OCI-LY1 (cell line): ENCODE measurements around the gene NOTCH4.

Source experiments
- H2AFZ ChIP-seq: fragments of 200-600 bp; sonication (generic), shearing (Covaris generic); 2 replicates; pipeline ENCODE4 v1.6.0; 2014; ENCODE audit warnings: antibody characterized with exemption, mild to moderate bottlenecking, low read length
- H3F3A ChIP-seq: fragments of 200-600 bp; sonication (generic), shearing (Covaris generic); 2 replicates; pipeline ENCODE4 v1.6.0; 2014; ENCODE audit warnings: mild to moderate bottlenecking, antibody characterized with exemption, low read length, moderate library complexity; ENCODE audit not compliant: insufficient read depth
- H3K27ac ChIP-seq: fragments of 200-600 bp; sonication (generic); 2 replicates; pipeline ENCODE4 v1.5.1; 2014; ENCODE audit warnings: low read length, mixed run types, mild to moderate bottlenecking, low read depth; ENCODE audit not compliant: poor library complexity, severe bottlenecking
- H3K27me3 ChIP-seq: fragments of 200-600 bp; sonication (generic); 2 replicates; pipeline ENCODE4 v1.6.0; 2014; ENCODE audit warnings: antibody characterized with exemption, mild to moderate bottlenecking, low read length, moderate library complexity; ENCODE audit not compliant: insufficient read depth
- H3K36me3 ChIP-seq: fragments of 200-600 bp; sonication (generic); 2 replicates; pipeline ENCODE4 v1.6.1; 2014; ENCODE audit warnings: mild to moderate bottlenecking, antibody characterized with exemption, low read length, moderate library complexity, mixed read lengths; ENCODE audit not compliant: insufficient read depth
- H3K4me1 ChIP-seq: fragments of 200-600 bp; sonication (generic); 2 replicates; pipeline ENCODE4 v1.5.1; 2014; ENCODE audit warnings: mild to moderate bottlenecking, low read length, moderate library complexity; ENCODE audit not compliant: insufficient read depth, severe bottlenecking
- H3K4me2 ChIP-seq: fragments of 200-600 bp; sonication (generic), shearing (Covaris generic); 2 replicates; pipeline ENCODE4 v1.6.1; 2014; ENCODE audit warnings: low read length
- H3K4me3 ChIP-seq: fragments of 200-600 bp; sonication (generic); 2 replicates; pipeline ENCODE4 v1.5.1; 2014; ENCODE audit warnings: low read length, low read depth, mild to moderate bottlenecking, mixed read lengths; ENCODE audit not compliant: poor library complexity, severe bottlenecking
- H3K79me2 ChIP-seq: fragments of 200-600 bp; shearing (Covaris generic); 2 replicates; pipeline ENCODE4 v1.6.1; 2016; ENCODE audit warnings: mixed run types, low read length, mixed read lengths; ENCODE audit not compliant: insufficient read depth
- H3K9ac ChIP-seq: fragments of 200-600 bp; sonication (generic), shearing (Covaris generic); 2 replicates; pipeline ENCODE4 v1.6.1; 2014; ENCODE audit warnings: mild to moderate bottlenecking, low read length, mixed read lengths
- H3K9me2 ChIP-seq: fragments of 200-600 bp; sonication (generic), shearing (Covaris generic); 2 replicates; pipeline ENCODE4 v1.6.1; 2014; ENCODE audit warnings: low read depth, mild to moderate bottlenecking, low read length, mixed read lengths
- H3K9me3 ChIP-seq: fragments of 200-600 bp; shearing (Covaris generic); 2 replicates; pipeline ENCODE4 v1.6.1; 2014; ENCODE audit warnings: low read length, mixed read lengths
- H4K20me1 ChIP-seq: fragments of 200-600 bp; sonication (generic), shearing (Covaris generic); 2 replicates; pipeline ENCODE4 v1.6.0; 2016; ENCODE audit warnings: mild to moderate bottlenecking, low read length; ENCODE audit not compliant: insufficient read depth
- EZH2 ChIP-seq: fragments of 200-600 bp; sonication (generic), shearing (Covaris generic); IDR thresholded peaks from 2 replicates; pipeline ENCODE4 v1.8.0; 2017; ENCODE audit warnings: borderline replicate concordance, mixed run types, mild to moderate bottlenecking, antibody characterized with exemption, low read length, moderate library complexity, mixed read lengths
- TF ChIP-seq, protein P1 (sequence below): fragments of 200-600 bp; sonication (generic), shearing (Covaris generic); IDR thresholded peaks from 2 replicates; pipeline ENCODE4 v1.5.1; 2017; ENCODE audit warnings: mild to moderate bottlenecking, antibody characterized with exemption, low read length, moderate library complexity, mixed read lengths

Gene NOTCH4

DNA sequence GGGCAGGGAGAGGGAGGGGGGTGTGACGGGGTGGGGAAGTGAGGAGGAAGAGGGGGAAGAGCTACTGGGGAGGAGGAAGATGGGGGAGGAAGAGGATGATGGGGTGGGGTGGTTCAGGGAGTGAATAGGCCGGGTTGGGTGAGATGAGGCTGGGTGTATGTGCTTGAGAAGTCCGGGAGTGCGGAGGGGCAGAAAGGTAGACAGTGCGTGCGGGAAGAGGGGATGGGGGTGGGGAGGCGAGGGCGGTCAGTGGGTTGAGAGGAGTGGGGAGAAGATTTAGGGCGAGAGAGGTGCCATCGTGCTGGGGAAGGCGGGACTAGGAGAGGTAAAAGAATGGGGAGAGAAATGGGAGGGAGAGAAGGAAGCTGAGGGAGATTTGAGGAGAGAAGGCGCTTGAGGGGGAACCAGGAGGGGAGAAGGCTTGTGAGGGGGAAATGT lies 30.9 kb upstream of the NOTCH4 start:
- no peaks in the 10 kb centered on the region for H3K36me3 ChIP-seq
- H3K27ac ChIP-seq: no peak overlapping the region
- H2AFZ ChIP-seq: no peak overlapping the region
- H3K4me3 ChIP-seq: peak overlapping the region; percentile 44
- no peaks in the 10 kb centered on the region for H3K9me2 ChIP-seq
- H3K4me1 ChIP-seq: peaks cover 7% of the 10 kb centered on the region
- peak overlapping the region; percentile 35 for H3K4me2 ChIP-seq
- no peaks in the 10 kb centered on the region for H3K79me2 ChIP-seq
- 0 out of 2 replicates have a peak, but pooled peaks cover 5% of the 10 kb centered on the region for H3K27me3 ChIP-seq
- H4K20me1 ChIP-seq: no peaks in the 10 kb centered on the region
- no peak overlapping the region for H3K9ac ChIP-seq
- no peaks in the 10 kb centered on the region for H3F3A ChIP-seq
- TF ChIP-seq EZH2: no peak
- TF ChIP-seq, protein P1, sequence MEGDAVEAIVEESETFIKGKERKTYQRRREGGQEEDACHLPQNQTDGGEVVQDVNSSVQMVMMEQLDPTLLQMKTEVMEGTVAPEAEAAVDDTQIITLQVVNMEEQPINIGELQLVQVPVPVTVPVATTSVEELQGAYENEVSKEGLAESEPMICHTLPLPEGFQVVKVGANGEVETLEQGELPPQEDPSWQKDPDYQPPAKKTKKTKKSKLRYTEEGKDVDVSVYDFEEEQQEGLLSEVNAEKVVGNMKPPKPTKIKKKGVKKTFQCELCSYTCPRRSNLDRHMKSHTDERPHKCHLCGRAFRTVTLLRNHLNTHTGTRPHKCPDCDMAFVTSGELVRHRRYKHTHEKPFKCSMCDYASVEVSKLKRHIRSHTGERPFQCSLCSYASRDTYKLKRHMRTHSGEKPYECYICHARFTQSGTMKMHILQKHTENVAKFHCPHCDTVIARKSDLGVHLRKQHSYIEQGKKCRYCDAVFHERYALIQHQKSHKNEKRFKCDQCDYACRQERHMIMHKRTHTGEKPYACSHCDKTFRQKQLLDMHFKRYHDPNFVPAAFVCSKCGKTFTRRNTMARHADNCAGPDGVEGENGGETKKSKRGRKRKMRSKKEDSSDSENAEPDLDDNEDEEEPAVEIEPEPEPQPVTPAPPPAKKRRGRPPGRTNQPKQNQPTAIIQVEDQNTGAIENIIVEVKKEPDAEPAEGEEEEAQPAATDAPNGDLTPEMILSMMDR: no peak
- H3K9me3 ChIP-seq: no peaks in the 10 kb centered on the region

GRCh38 chr6:32252331-32253009 lies 28.6 kb upstream of the NOTCH4 start:
- no peak for TF ChIP-seq EZH2
- TF ChIP-seq, protein P1: no peak
- Histone ChIP-seq H3K9me2 (no peaks in the 10 kb centered on the region), H3K79me2 (no peaks in the 10 kb centered on the region), H3K4me2 (no peak overlapping the region), H3K4me1 (peaks cover 7% of the 10 kb centered on the region), H3K36me3 (no peaks in the 10 kb centered on the region), H2AFZ (no peak overlapping the region), H3K27ac (no peak overlapping the region), H4K20me1 (no peaks in the 10 kb centered on the region), H3K9me3 (peaks cover 9% of the 10 kb centered on the region; the same call in 1 of the 2 replicates), H3F3A (no peaks in the 10 kb centered on the region), H3K27me3 (peaks cover 5% of the 10 kb centered on the region; the same call in 1 of the 2 replicates), H3K9ac (no peak overlapping the region), H3K4me3 (no peak overlapping the region)

DNA sequence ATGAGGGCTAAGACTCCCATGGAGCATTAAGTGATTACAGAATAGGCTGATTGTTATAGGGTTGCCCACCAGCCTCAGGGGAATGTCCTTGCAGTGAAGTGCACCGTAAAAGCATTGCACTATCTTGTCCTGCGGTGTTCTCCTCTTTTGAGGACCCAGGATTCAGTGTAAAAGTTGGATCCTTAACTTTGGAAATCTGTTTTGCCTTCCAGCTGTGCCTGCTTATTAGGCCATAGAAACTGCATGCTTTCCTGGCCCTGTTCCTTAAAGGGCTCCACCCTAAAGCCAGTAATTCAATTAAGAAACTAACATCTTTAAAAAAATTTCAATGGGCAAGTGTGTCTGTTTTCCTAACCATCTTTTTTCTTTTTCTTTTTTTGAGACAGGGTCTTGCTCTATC lies 25.4 kb upstream of the NOTCH4 start:
- Histone ChIP-seq H2AFZ (no peak overlapping the region), H3K27me3 (peaks cover 5% of the 10 kb centered on the region; the same call in 1 of the 2 replicates), H3K36me3 (no peaks in the 10 kb centered on the region), H3K27ac (no peak overlapping the region), H3K9me3 (peaks cover 9% of the 10 kb centered on the region; the same call in 1 of the 2 replicates), H3K9me2 (no peaks in the 10 kb centered on the region), H3K4me2 (no peak overlapping the region), H3K4me1 (no peaks in the 10 kb centered on the region), H4K20me1 (no peaks in the 10 kb centered on the region), H3K9ac (no peak overlapping the region), H3F3A (no peaks in the 10 kb centered on the region), H3K79me2 (no peaks in the 10 kb centered on the region), H3K4me3 (no peak overlapping the region)
- TF ChIP-seq, protein P1: no peak
- TF ChIP-seq EZH2: no peak
